ENCODE data around the gene MCCC1. TPM values are rescaled to one million over a fixed set of nuclear protein-coding genes. Genes with fewer than 3 reads are reported as not detected.
"Not testable (repeated sequence)": the region's sequence is repeated elsewhere in the genome, so short reads cannot be mapped to it uniquely, and the experiment has no call there.

The MCCC1 gene
- total RNA-seq, 1 donor from 2014 or later = 37.9 TPM

- Mint-ChIP-seq H3K36me3 (ENCODE audit: unreplicated experiment) (peaks cover 3% of the 10 kb centered on the region), H3K27ac (ENCODE audit: unreplicated experiment) (no peak overlapping the region), H3K9me3 (ENCODE audit: unreplicated experiment) (no peaks in the 10 kb centered on the region), H3K4me3 (ENCODE audit: unreplicated experiment) (no peak overlapping the region), H3K4me1 (ENCODE audit: unreplicated experiment) (peaks cover 11% of the 10 kb centered on the region), H3K27me3 (ENCODE audit: unreplicated experiment) (no peaks in the 10 kb centered on the region)
- no peak for DNase-seq (ENCODE audit: extremely low spot score, unreplicated experiment)
- TF ChIP-seq, protein P1, sequence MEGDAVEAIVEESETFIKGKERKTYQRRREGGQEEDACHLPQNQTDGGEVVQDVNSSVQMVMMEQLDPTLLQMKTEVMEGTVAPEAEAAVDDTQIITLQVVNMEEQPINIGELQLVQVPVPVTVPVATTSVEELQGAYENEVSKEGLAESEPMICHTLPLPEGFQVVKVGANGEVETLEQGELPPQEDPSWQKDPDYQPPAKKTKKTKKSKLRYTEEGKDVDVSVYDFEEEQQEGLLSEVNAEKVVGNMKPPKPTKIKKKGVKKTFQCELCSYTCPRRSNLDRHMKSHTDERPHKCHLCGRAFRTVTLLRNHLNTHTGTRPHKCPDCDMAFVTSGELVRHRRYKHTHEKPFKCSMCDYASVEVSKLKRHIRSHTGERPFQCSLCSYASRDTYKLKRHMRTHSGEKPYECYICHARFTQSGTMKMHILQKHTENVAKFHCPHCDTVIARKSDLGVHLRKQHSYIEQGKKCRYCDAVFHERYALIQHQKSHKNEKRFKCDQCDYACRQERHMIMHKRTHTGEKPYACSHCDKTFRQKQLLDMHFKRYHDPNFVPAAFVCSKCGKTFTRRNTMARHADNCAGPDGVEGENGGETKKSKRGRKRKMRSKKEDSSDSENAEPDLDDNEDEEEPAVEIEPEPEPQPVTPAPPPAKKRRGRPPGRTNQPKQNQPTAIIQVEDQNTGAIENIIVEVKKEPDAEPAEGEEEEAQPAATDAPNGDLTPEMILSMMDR (IDR thresholded peaks at IDR 0.05) = no peak
Measured at GRCh38 chr3:183006396-183007002, 92.8 kb downstream of the MCCC1 start.

GRCh38 chr3:182999767-183000166 is 99.5 kb downstream of the MCCC1 start:
- Mint-ChIP-seq H3K4me3 (ENCODE audit: unreplicated experiment) (no peak overlapping the region), H3K36me3 (ENCODE audit: unreplicated experiment) (no peaks in the 10 kb centered on the region), H3K27me3 (ENCODE audit: unreplicated experiment) (no peaks in the 10 kb centered on the region), H3K27ac (ENCODE audit: unreplicated experiment) (no peak overlapping the region), H3K4me1 (ENCODE audit: unreplicated experiment) (no peaks in the 10 kb centered on the region), H3K9me3 (ENCODE audit: unreplicated experiment) (peaks cover 10% of the 10 kb centered on the region)
- TF ChIP-seq, protein P1 (IDR thresholded peaks at IDR 0.05) = no peak
- no peak for DNase-seq (ENCODE audit: extremely low spot score, unreplicated experiment)

- not testable (repeated sequence) for H3K4me1 Mint-ChIP-seq (ENCODE audit: unreplicated experiment); H3K9me3 Mint-ChIP-seq (ENCODE audit: unreplicated experiment); H3K27ac Mint-ChIP-seq (ENCODE audit: unreplicated experiment)
Measured at GRCh38 chr3:182993486-182994201, 105.7 kb downstream of the MCCC1 start.

GRCh38 chr3:182989566-182989965 is 109.7 kb downstream of the MCCC1 start:
- no peak for DNase-seq (ENCODE audit: extremely low spot score, unreplicated experiment)
- no peak overlapping the region for H3K27ac Mint-ChIP-seq (ENCODE audit: unreplicated experiment)
- no peaks in the 10 kb centered on the region for H3K36me3 Mint-ChIP-seq (ENCODE audit: unreplicated experiment)
- H3K4me1 Mint-ChIP-seq (ENCODE audit: unreplicated experiment) = no peaks in the 10 kb centered on the region
- no peaks in the 10 kb centered on the region for H3K27me3 Mint-ChIP-seq (ENCODE audit: unreplicated experiment)
- H3K4me3 Mint-ChIP-seq (ENCODE audit: unreplicated experiment) = no peak overlapping the region
- peaks cover 4% of the 10 kb centered on the region for H3K9me3 Mint-ChIP-seq (ENCODE audit: unreplicated experiment)
- TF ChIP-seq, protein P1 (IDR thresholded peaks at IDR 0.05) = no peak

More at GRCh38 chr3:182993486-182994201, 105.7 kb downstream of the MCCC1 start:
- H3K4me3 Mint-ChIP-seq (ENCODE audit: unreplicated experiment); DNase-seq (ENCODE audit: extremely low spot score, unreplicated experiment); H3K27me3 Mint-ChIP-seq (ENCODE audit: unreplicated experiment); H3K36me3 Mint-ChIP-seq (ENCODE audit: unreplicated experiment): not testable (repeated sequence)

DNA sequence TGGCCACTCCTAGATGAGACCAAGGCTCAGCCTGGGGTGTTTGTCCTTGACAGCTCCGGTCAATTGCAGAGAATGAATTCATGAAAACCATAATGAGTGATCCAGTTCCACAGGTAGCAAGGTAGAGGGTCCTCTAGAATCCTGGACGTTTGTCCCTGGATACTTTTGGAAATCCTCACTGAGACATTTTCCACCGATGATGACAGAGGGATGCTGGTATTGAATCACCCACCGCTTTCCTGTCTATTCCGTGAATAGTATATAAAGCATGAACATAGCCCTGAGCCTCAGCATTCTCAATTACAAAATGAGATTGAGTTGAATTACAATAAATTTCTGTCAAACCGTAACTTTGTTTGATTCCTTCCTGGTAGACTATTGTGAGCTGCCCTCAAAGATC is 113.3 kb downstream of the MCCC1 start:
- TF ChIP-seq, protein P1 (IDR thresholded peaks at IDR 0.05) = no peak
- no peaks in the 10 kb centered on the region for H3K4me1 Mint-ChIP-seq (ENCODE audit: unreplicated experiment)
- no peaks in the 10 kb centered on the region for H3K36me3 Mint-ChIP-seq (ENCODE audit: unreplicated experiment)
- H3K4me3 Mint-ChIP-seq (ENCODE audit: unreplicated experiment) = no peak overlapping the region
- H3K27ac Mint-ChIP-seq (ENCODE audit: unreplicated experiment) = no peak overlapping the region
- no peaks in the 10 kb centered on the region for H3K9me3 Mint-ChIP-seq (ENCODE audit: unreplicated experiment)
- DNase-seq (ENCODE audit: extremely low spot score, unreplicated experiment) = no peak
- no peaks in the 10 kb centered on the region for H3K27me3 Mint-ChIP-seq (ENCODE audit: unreplicated experiment)
